ENCODE results near the gene NIN. TPM values are rescaled to one million over a fixed set of nuclear protein-coding genes. Genes with fewer than 3 reads are reported as not detected.
"Not testable (repeated sequence)": the region's sequence is repeated elsewhere in the genome, so short reads cannot be mapped to it uniquely, and the experiment has no call there.

The NIN gene
- total RNA-seq, 1 donor from 2014 or later: 5.5 TPM

GRCh38 chr14:50726372-50727107 is 104.4 kb downstream of the NIN start:
- ATAC-seq (no peak), DNase-seq (ENCODE audit: low spot score) (no peak)

- DNase-seq (ENCODE audit: low spot score) (no peak), ATAC-seq (no peak)
These were observed 105.2 kb downstream of the NIN start for GRCh38 chr14:50725761-50726160.

- ATAC-seq (no peak), DNase-seq (ENCODE audit: low spot score) (no peak)
These were observed 110.8 kb downstream of the NIN start for GRCh38 chr14:50719911-50720759.

- ATAC-seq: peak; percentile 84
- DNase-seq (ENCODE audit: low spot score): no peak
These were observed 112.0 kb downstream of the NIN start for GRCh38 chr14:50718949-50719348.

GRCh38 chr14:50717811-50718210 is 113.2 kb downstream of the NIN start:
- DNase-seq (ENCODE audit: low spot score) (no peak), ATAC-seq (no peak)

GRCh38 chr14:50714450-50715073 is 116.4 kb downstream of the NIN start:
- ATAC-seq (peak; percentile 80), DNase-seq (ENCODE audit: low spot score) (no peak)

- ATAC-seq (no peak), DNase-seq (ENCODE audit: low spot score) (no peak)
These were observed 119.9 kb downstream of the NIN start for GRCh38 chr14:50711043-50711442.

GRCh38 chr14:50705026-50705593 is 125.9 kb downstream of the NIN start:
- no peak for DNase-seq (ENCODE audit: low spot score)
- ATAC-seq: no peak

- DNase-seq (ENCODE audit: low spot score) (no peak), ATAC-seq (no peak)
These were observed 126.4 kb downstream of the NIN start for GRCh38 chr14:50704454-50705010.

GRCh38 chr14:50697659-50698290 is 133.2 kb downstream of the NIN start:
- no peak for ATAC-seq
- no peak for DNase-seq (ENCODE audit: low spot score)

- not testable (repeated sequence) for DNase-seq (ENCODE audit: low spot score); ATAC-seq
These were observed 136.7 kb downstream of the NIN start for GRCh38 chr14:50694260-50694659.

- ATAC-seq: no peak
- no peak for DNase-seq (ENCODE audit: low spot score)
These were observed 142.1 kb downstream of the NIN start for GRCh38 chr14:50688875-50689274.

GRCh38 chr14:50679674-50680073 is 151.3 kb downstream of the NIN start:
- no peak for ATAC-seq
- DNase-seq (ENCODE audit: low spot score): no peak

- DNase-seq (ENCODE audit: low spot score): no peak
- no peak for ATAC-seq
These were observed 152.8 kb downstream of the NIN start for GRCh38 chr14:50678163-50678562.

- DNase-seq (ENCODE audit: low spot score) (no peak), ATAC-seq (no peak)
These were observed 153.4 kb downstream of the NIN start for GRCh38 chr14:50677527-50678063.

GRCh38 chr14:50676814-50677516 is 154.0 kb downstream of the NIN start:
- ATAC-seq (no peak), DNase-seq (ENCODE audit: low spot score) (no peak)

- DNase-seq (ENCODE audit: low spot score) (no peak), ATAC-seq (no peak)
These were observed 155.4 kb downstream of the NIN start for GRCh38 chr14:50675597-50675996.

- ATAC-seq (no peak), DNase-seq (ENCODE audit: low spot score) (no peak)
These were observed 160.1 kb downstream of the NIN start for GRCh38 chr14:50670866-50671256.

- DNase-seq (ENCODE audit: low spot score): no peak
- no peak for ATAC-seq
These were observed 160.6 kb downstream of the NIN start for GRCh38 chr14:50670196-50670865.
